Panc1 (cell line): ENCODE measurements around the gene SURF2.

Experiments
- CTCF ChIP-seq: fragments of 450-650 bp; IDR thresholded peaks from 2 replicates; pipeline ENCODE4 v1.5.1; 2017; ENCODE audit warnings: mild to moderate bottlenecking
- POLR2AphosphoS5 ChIP-seq: IDR thresholded peaks from 2 replicates; pipeline ENCODE4 v1.6.1; 2012; ENCODE audit warnings: mild to moderate bottlenecking, low read depth, low read length, moderate library complexity

DNA sequence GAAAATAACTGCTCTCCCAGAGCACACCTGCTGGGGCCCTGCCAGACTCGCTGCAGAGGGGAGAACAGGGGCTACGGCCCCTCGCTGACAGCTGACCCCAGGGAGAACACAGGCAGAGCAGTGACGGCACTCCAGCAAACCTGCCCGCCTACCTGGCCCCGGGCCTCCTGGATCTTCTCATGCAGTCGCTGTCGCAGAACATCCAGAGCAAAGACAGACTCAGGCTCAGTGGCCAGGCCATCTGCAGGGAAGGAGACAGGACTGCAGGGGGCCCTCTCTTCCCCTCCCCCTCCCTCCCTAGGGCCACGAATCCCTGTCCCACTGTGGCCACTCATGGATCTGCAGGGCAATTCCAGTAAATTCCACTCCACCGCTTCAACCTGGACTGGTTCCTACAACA, 22.8 kb upstream of the SURF2 start:
- TF ChIP-seq POLR2AphosphoS5 = no peak
- TF ChIP-seq CTCF = no peak
